HG03175 (cell line): ENCODE measurements around the gene KCNJ6.
"Not testable (repeated sequence)": the region's sequence is repeated elsewhere in the genome, so short reads cannot be mapped to it uniquely, and the experiment has no call there.

Experiments used
- ATAC-seq: cut with Tn5 transposase; IDR thresholded peaks from one replicate; pipeline ENCODE4 v1.9.1; 2021; ENCODE audit warnings: mild to moderate bottlenecking, moderate library complexity; ENCODE audit not compliant: unreplicated experiment

The KCNJ6 gene

DNA sequence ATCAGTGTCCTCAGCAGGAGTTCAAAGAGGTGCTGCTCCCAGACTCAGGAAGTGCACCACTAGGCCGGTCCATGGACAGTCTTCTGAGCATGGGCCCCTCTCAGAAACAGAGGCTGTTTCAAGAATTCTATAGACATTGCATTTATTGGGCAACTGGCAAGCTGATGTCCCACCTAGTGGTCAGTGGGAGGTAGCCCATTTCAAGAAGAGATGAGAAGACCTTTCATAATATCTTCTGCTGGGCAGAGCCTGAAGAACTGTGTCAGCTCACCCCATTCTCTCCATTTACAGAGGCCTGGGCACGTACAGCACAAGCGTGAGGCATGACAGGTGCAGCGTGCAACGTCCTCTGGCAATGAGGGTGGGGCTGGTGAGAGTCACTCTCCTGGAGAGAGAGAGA, 333.7 kb downstream of the KCNJ6 start:
- no peak for ATAC-seq

- no peak for ATAC-seq
These were observed 335.6 kb downstream of the KCNJ6 start for GRCh38 chr21:37580666-37581065.

DNA sequence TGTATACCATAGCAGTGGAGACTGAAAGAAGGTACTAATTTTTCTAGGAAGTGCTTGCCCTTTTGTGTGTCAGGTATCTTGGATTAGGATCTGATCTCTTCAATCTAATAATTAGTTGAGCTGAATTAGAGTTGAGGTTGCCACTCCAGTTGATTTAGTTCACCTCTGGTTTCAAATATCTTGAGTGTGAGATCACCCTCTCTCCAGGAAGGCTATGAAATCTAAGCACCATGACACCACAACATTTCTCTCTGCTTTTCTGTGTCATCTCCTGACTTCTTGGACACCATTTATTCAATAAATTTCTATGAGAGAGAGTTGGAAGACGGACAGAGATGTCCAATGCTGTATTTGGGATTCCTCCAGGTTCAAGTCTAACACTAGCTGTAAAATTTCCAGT, 336.9 kb downstream of the KCNJ6 start:
- ATAC-seq, result no peak

- ATAC-seq, result no peak
These were observed 337.7 kb downstream of the KCNJ6 start for GRCh38 chr21:37578471-37579126.

- ATAC-seq, result not testable (repeated sequence)
These were observed 339.3 kb downstream of the KCNJ6 start for GRCh38 chr21:37576929-37577328.

GRCh38 chr21:37575580-37575979, 340.7 kb downstream of the KCNJ6 start:
- no peak for ATAC-seq

GRCh38 chr21:37574751-37575150, 341.5 kb downstream of the KCNJ6 start:
- no peak for ATAC-seq

- no peak for ATAC-seq
These were observed 341.9 kb downstream of the KCNJ6 start for GRCh38 chr21:37574316-37574715.

DNA sequence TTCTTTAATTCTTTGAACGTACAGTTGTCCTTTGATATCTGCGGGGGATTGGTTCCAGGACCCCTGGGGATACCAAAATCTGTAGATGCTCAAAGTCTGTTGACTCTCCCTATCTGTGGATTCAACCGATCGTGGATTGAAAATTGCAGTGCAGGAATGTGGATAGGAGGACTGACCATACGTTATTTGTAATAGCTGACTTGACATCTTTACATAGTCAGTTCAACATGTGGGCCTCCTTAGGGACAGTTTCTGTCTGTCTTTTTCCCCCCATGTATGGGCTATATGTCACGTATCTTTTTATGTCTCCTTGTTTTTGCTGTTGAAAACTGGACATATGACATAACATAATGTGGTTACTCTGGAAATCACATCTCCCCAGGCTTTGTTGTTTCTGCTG, 344.8 kb downstream of the KCNJ6 start:
- ATAC-seq, result no peak

- ATAC-seq, result no peak
These were observed 347.3 kb downstream of the KCNJ6 start for GRCh38 chr21:37568916-37569315.

GRCh38 chr21:37568415-37568814, 347.8 kb downstream of the KCNJ6 start:
- no peak for ATAC-seq

GRCh38 chr21:37566790-37567615, 349.3 kb downstream of the KCNJ6 start:
- no peak for ATAC-seq

- no peak for ATAC-seq
These were observed 350.6 kb downstream of the KCNJ6 start for GRCh38 chr21:37565530-37566223.

GRCh38 chr21:37564924-37565529, 351.2 kb downstream of the KCNJ6 start:
- ATAC-seq, result no peak

GRCh38 chr21:37564341-37564923, 351.8 kb downstream of the KCNJ6 start:
- ATAC-seq, result peak; percentile 43

DNA sequence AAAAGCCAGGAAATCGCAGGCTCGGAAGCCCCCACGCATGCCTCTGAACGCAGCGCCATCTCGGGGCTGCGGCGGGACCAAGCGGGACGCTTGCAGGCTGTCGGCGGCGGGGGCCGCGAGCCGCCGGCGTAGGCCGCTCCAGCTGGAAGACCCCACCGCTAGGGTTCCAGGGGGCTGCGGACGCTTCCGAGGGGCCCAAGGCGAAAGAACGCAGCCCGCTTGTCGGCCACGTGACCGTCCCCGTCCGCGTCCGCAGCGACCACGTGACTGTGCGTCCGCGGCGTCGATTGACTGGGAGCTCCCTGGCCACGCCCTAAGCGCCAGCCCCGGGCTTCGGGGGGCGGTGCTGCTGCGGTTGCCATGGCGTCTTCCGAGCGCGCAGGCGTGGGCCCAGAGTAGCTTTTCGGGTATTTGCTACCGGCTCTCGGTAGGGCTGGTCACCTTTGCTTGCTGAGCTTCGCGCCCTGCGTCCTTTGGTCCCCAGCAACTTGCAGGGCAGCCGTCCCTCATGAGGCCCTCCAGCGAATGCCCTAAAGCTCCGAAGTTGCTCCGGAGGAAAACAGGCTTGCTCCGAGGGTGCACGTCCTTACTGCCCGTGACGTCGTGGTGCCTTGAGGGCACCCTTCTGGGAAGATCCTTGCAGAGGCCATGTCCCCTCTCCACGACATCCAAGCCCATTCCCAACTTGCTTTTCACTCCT, 352.5 kb downstream of the KCNJ6 start:
- ATAC-seq, result peak; percentile 91

DNA sequence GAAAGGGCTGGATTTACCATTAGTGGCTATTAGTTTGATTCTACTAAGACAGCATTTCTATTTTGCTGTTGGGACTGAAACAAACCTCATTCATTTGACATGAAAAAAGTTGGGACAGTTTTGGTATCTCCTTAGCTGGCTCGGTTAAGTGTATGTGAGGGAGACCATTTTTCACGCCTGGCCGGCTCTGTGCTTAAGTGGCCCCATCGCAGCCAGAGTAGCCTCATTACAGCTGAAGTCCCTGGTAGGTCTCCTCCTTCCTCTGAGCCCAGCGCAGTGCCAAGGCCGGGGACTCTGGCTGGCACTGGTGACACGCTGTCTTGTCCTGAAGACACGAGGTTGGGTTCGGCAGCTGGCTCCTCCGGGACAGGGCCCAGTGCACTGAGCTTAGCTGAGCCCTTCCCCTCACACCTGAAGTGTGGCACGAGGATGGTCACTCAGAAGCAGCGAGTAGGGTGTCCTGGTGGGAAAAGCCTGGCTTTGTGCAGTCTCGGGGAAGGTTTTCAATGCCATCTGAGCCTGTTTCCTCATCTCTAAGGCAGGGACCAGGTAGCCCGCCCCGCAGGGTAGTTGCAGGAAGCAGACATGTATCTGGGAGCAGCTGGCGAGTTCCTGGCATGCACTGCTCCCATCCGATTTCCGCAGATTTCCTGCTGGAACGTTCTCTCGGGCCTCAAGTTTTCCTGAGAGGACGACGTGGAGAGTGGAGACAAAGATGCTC, 353.2 kb downstream of the KCNJ6 start:
- peak; percentile 10 for ATAC-seq

GRCh38 chr21:37561941-37562919, 354.0 kb downstream of the KCNJ6 start:
- no peak for ATAC-seq

DNA sequence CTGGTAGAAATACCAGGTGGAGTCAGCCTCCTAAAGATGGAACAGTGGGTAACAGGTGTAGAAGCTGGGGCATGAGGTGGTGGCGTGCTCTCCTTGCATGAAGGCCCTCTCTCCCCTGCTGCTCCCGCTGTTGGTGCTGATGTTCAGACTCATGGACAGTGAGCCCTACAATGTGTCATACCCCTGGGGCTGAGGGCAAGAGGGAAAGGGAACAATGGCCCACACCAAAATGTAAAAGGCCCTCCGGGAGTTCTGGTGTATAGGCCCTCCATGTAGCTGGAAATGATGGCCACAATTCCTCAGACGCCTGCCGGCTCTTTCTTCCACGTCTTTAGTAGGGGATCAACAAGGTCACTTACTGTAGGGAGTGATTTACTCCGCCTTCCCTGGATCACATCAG, 354.8 kb downstream of the KCNJ6 start:
- no peak for ATAC-seq
